ENCODE data around the gene ANKRD33B. TPM values are rescaled to one million over a fixed set of nuclear protein-coding genes. Genes with fewer than 3 reads are reported as not detected.

Gene ANKRD33B
- total RNA-seq, 4 donors from 2014 or later: 0.70 to 6.6 (median 3.6) TPM

GRCh38 chr5:10672146-10673016 is 108.5 kb downstream of the ANKRD33B start:
- peaks cover 0 to 3% (median 0%) of the 10 kb centered on the region in 3 donors for H3K36me3 ChIP-seq
- no peak overlapping the region for H3K4me3 ChIP-seq
- no peak for TF ChIP-seq CTCF (IDR thresholded peaks at IDR 0.05)
- no peak for TF ChIP-seq POLR2A (IDR thresholded peaks at IDR 0.05)
- no peaks in the 10 kb centered on the region for H3K9me3 ChIP-seq
- no peaks in the 10 kb centered on the region for H3K4me1 ChIP-seq
- DNase-seq: no peak
- H3K27ac ChIP-seq: no peak overlapping the region
- H3K27me3 ChIP-seq: no peaks in the 10 kb centered on the region

- Histone ChIP-seq H3K4me3 (no peak overlapping the region), H3K9me3 (no peaks in the 10 kb centered on the region), H3K36me3 (peaks cover 0 to 9% (median 0%) of the 10 kb centered on the region in 3 donors), H3K27ac (no peak overlapping the region), H3K4me1 (no peaks in the 10 kb centered on the region), H3K27me3 (no peaks in the 10 kb centered on the region)
- TF ChIP-seq CTCF (IDR thresholded peaks at IDR 0.05) (no peak), POLR2A (IDR thresholded peaks at IDR 0.05) (no peak)
- DNase-seq: no peak
Measured at GRCh38 chr5:10673017-10673389, 109.1 kb downstream of the ANKRD33B start.

- no peak overlapping the region for H3K4me3 ChIP-seq
- H3K27ac ChIP-seq: no peak overlapping the region
- no peaks in the 10 kb centered on the region for H3K4me1 ChIP-seq
- H3K9me3 ChIP-seq: no peaks in the 10 kb centered on the region
- TF ChIP-seq POLR2A (IDR thresholded peaks at IDR 0.05) (no peak), CTCF (IDR thresholded peaks at IDR 0.05) (no peak)
- no peaks in the 10 kb centered on the region for H3K27me3 ChIP-seq
- H3K36me3 ChIP-seq: peaks cover 0 to 13% (median 0%) of the 10 kb centered on the region in 3 donors
- no peak for DNase-seq
Measured at GRCh38 chr5:10673407-10673806, 109.5 kb downstream of the ANKRD33B start.

GRCh38 chr5:10674096-10674495 is 110.2 kb downstream of the ANKRD33B start:
- no peaks in the 10 kb centered on the region for H3K27me3 ChIP-seq
- no peak overlapping the region for H3K4me3 ChIP-seq
- H3K36me3 ChIP-seq: peaks cover 0 to 20% (median 0%) of the 10 kb centered on the region in 3 donors
- H3K4me1 ChIP-seq: no peaks in the 10 kb centered on the region
- no peaks in the 10 kb centered on the region for H3K9me3 ChIP-seq
- DNase-seq: no peak
- TF ChIP-seq POLR2A (IDR thresholded peaks at IDR 0.05) (no peak), CTCF (IDR thresholded peaks at IDR 0.05) (no peak)
- H3K27ac ChIP-seq: no peak overlapping the region

GRCh38 chr5:10674582-10674981 is 110.7 kb downstream of the ANKRD33B start:
- Histone ChIP-seq H3K9me3 (no peaks in the 10 kb centered on the region), H3K27ac (no peak overlapping the region), H3K4me3 (no peak overlapping the region), H3K36me3 (peaks cover 0 to 25% (median 0%) of the 10 kb centered on the region in 3 donors), H3K4me1 (no peaks in the 10 kb centered on the region), H3K27me3 (no peaks in the 10 kb centered on the region)
- DNase-seq: no peak
- TF ChIP-seq POLR2A (IDR thresholded peaks at IDR 0.05) (no peak), CTCF (IDR thresholded peaks at IDR 0.05) (no peak)
